ENCODE measurements around the gene MYO1F. TPM values are rescaled to one million over a fixed set of nuclear protein-coding genes. Genes with fewer than 3 reads are reported as not detected.

MYO1F gene
- total and polyA plus RNA-seq, 2 experiments from 2014 or later: 0.54 to 1.6 TPM

DNA sequence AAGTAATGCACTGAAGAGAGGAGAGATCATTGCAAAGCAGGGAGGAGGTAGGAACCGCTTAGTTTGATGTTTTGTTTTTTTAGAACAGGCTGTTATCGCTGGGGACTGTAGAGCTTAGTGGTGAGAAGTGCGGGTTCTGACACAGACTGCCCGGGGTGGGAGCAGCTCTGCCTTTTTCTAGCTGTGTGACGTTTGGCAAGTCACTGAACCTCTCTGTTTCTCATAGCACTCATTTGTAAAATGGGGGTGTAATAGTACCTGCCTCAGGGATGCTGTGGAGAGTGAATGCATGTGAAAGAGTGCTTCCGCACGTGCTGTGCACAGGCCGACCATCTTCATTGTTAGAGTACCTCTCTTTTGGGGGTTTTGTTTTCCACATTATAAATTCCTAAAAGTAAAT lies 94.1 kb downstream of the MYO1F start:
- DNase-seq: no peak
- Histone ChIP-seq H4K20me1 (ENCODE audit: insufficient read depth) (no peaks in the 10 kb centered on the region; the same call in 1 of the 2 replicates), H3K4me2 (ENCODE audit: unreplicated experiment) (no peak overlapping the region), H3K9me2 (ENCODE audit: insufficient read depth) (no peaks in the 10 kb centered on the region), H3K4me3 (no peak overlapping the region), H3K9ac (no peak overlapping the region), H3K36me3 (ENCODE audit: low read depth) (peaks cover 35% of the 10 kb centered on the region; the same call in 1 of the 2 replicates), H3K79me2 (ENCODE audit: insufficient read depth) (peaks cover 75% of the 10 kb centered on the region), H3F3A (ENCODE audit: insufficient read depth) (peaks cover 8% of the 10 kb centered on the region; the same call in 1 of the 2 replicates), H2AFZ (no peak overlapping the region), H3K27ac (no peak overlapping the region), H3K9me3 (ENCODE audit: low read depth) (no peaks in the 10 kb centered on the region), H3K27me3 (replicated peaks; ENCODE audit: insufficient read depth) (no peaks in the 10 kb centered on the region), H3K4me1 (ENCODE audit: insufficient read depth) (no peaks in the 10 kb centered on the region)
- in situ Hi-C loops (cut with MboI): no loop called here
- no peak for TF ChIP-seq EZH2 (IDR thresholded peaks at IDR 0.05; ENCODE audit: insufficient read depth, poor library complexity, severe bottlenecking)
- TF ChIP-seq EZH2phosphoT487 (IDR thresholded peaks at IDR 0.05; ENCODE audit: insufficient read depth, low read depth): no peak
- WGBS, 2 experiments (ENCODE audit: low coverage in 1 of 2, low lambda C conversion rate in 2 of 2, missing lambda C conversion rate in 2 of 2): 77 to 80% methylated on average over 8 of the region's 8 CpGs

DNA sequence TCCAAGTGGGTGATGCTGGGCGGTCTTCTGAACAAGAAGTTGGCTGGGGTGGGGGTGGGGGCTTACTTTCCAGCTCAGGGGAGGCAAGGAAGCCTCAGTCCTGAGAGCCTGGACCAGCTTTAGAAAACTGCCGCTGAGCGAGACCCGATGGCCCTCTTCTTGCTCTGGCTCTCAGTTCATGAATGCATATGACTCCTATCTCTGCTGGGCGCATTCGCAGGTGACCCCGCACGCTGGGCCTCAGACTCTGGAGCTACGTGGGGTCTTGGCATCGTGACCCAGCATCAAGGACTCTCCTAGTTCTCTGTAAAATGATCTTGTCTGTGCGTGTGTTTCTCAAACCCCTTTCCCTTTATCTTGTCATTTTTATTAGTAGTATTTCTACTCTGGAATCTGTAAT lies 94.5 kb downstream of the MYO1F start:
- H3K79me2 ChIP-seq (ENCODE audit: insufficient read depth): peaks cover 80% of the 10 kb centered on the region
- 94 to 97% methylated on average over 8 to 9 of the region's 11 CpGs for WGBS, 2 experiments (ENCODE audit: low coverage in 1 of 2, low lambda C conversion rate in 2 of 2, missing lambda C conversion rate in 2 of 2)

GRCh38 chr19:8481616-8482015 lies 95.6 kb downstream of the MYO1F start:
- H3K9me3 ChIP-seq (ENCODE audit: low read depth): no peaks in the 10 kb centered on the region
- H3K36me3 ChIP-seq (ENCODE audit: low read depth): peaks cover 31% of the 10 kb centered on the region; the same call in 1 of the 2 replicates
- no peaks in the 10 kb centered on the region for H3K4me1 ChIP-seq (ENCODE audit: insufficient read depth)
- no peak overlapping the region for H3K27ac ChIP-seq
- H3K27me3 ChIP-seq (replicated peaks; ENCODE audit: insufficient read depth): no peaks in the 10 kb centered on the region
- H3F3A ChIP-seq (ENCODE audit: insufficient read depth): peaks cover 13% of the 10 kb centered on the region; the same call in 1 of the 2 replicates
- H4K20me1 ChIP-seq (ENCODE audit: insufficient read depth): no peaks in the 10 kb centered on the region; the same call in 1 of the 2 replicates
- no peak overlapping the region for H2AFZ ChIP-seq
- H3K9me2 ChIP-seq (ENCODE audit: insufficient read depth): no peaks in the 10 kb centered on the region
- H3K79me2 ChIP-seq (ENCODE audit: insufficient read depth): peaks cover 91% of the 10 kb centered on the region
- no peak overlapping the region for H3K9ac ChIP-seq
- 97 to 98% methylated on average over 6 of the region's 6 CpGs for WGBS, 2 experiments (ENCODE audit: low coverage in 1 of 2, low lambda C conversion rate in 2 of 2, missing lambda C conversion rate in 2 of 2)
- in situ Hi-C loops (cut with MboI): no loop called here
- DNase-seq: no peak
- H3K4me3 ChIP-seq: no peak overlapping the region
- TF ChIP-seq EZH2phosphoT487 (IDR thresholded peaks at IDR 0.05; ENCODE audit: insufficient read depth, low read depth) (no peak), EZH2 (IDR thresholded peaks at IDR 0.05; ENCODE audit: insufficient read depth, poor library complexity, severe bottlenecking) (no peak)
- H3K4me2 ChIP-seq (ENCODE audit: unreplicated experiment): no peak overlapping the region

More for the DNA sequence above, 94.5 kb downstream of the MYO1F start:
- H2AFZ ChIP-seq: no peak overlapping the region
- H3K4me2 ChIP-seq (ENCODE audit: unreplicated experiment): no peak overlapping the region
- H3K4me1 ChIP-seq (ENCODE audit: insufficient read depth): no peaks in the 10 kb centered on the region
- H3K27ac ChIP-seq: no peak overlapping the region
- TF ChIP-seq EZH2 (IDR thresholded peaks at IDR 0.05; ENCODE audit: insufficient read depth, poor library complexity, severe bottlenecking): no peak
- TF ChIP-seq EZH2phosphoT487 (IDR thresholded peaks at IDR 0.05; ENCODE audit: insufficient read depth, low read depth): no peak
- H3K9me2 ChIP-seq (ENCODE audit: insufficient read depth): no peaks in the 10 kb centered on the region
- H3K9ac ChIP-seq: no peak overlapping the region
- DNase-seq: no peak
- peaks cover 13% of the 10 kb centered on the region; the same call in 1 of the 2 replicates for H3F3A ChIP-seq (ENCODE audit: insufficient read depth)
- H3K27me3 ChIP-seq (replicated peaks; ENCODE audit: insufficient read depth): no peaks in the 10 kb centered on the region
- no peaks in the 10 kb centered on the region; the same call in 1 of the 2 replicates for H4K20me1 ChIP-seq (ENCODE audit: insufficient read depth)
- H3K9me3 ChIP-seq (ENCODE audit: low read depth): no peaks in the 10 kb centered on the region
- in situ Hi-C loops (cut with MboI): no loop called here
- H3K36me3 ChIP-seq (ENCODE audit: low read depth): peaks cover 32% of the 10 kb centered on the region; the same call in 1 of the 2 replicates
- H3K4me3 ChIP-seq: no peak overlapping the region

DNA sequence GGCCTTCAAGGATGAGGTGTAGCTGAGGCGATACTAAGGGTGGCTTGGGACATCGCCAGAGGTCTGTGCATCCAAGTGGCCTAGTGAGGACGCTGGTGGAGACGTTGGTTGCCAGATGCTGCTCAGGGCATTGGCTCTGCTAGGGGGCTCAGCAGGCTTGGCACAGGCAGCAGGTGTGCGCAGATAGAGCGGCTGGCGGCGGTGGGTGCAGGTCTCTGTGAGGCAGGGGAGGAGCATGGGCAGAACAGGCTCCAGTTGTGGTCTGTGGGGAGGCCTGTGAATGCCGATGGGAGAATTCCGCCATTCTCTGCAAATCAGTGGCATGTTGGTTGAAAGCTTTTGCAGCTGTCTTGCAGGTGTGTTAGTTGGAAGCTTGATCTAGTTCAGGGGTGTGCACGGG lies 96.0 kb downstream of the MYO1F start:
- in situ Hi-C loops (cut with MboI): no loop called here
- Histone ChIP-seq H3K36me3 (ENCODE audit: low read depth) (peaks cover 31% of the 10 kb centered on the region; the same call in 1 of the 2 replicates), H3K9ac (no peak overlapping the region), H2AFZ (no peak overlapping the region), H3F3A (ENCODE audit: insufficient read depth) (peaks cover 13% of the 10 kb centered on the region; the same call in 1 of the 2 replicates), H3K27ac (no peak overlapping the region), H3K9me3 (ENCODE audit: low read depth) (no peaks in the 10 kb centered on the region), H3K79me2 (ENCODE audit: insufficient read depth) (peaks cover 95% of the 10 kb centered on the region), H3K4me3 (no peak overlapping the region), H4K20me1 (ENCODE audit: insufficient read depth) (no peaks in the 10 kb centered on the region; the same call in 1 of the 2 replicates), H3K27me3 (replicated peaks; ENCODE audit: insufficient read depth) (no peaks in the 10 kb centered on the region), H3K9me2 (ENCODE audit: insufficient read depth) (no peaks in the 10 kb centered on the region), H3K4me1 (ENCODE audit: insufficient read depth) (no peaks in the 10 kb centered on the region), H3K4me2 (ENCODE audit: unreplicated experiment) (no peak overlapping the region)
- no peak for DNase-seq
- WGBS, 2 experiments (ENCODE audit: low coverage in 1 of 2, low lambda C conversion rate in 2 of 2, missing lambda C conversion rate in 2 of 2): 69 to 70% methylated on average over 11 of the region's 11 CpGs
- TF ChIP-seq EZH2phosphoT487 (IDR thresholded peaks at IDR 0.05; ENCODE audit: insufficient read depth, low read depth) (no peak), EZH2 (IDR thresholded peaks at IDR 0.05; ENCODE audit: insufficient read depth, poor library complexity, severe bottlenecking) (no peak)
